Ramos (cell line): ENCODE results near the gene BBOF1.
"Not testable (repeated sequence)": the region's sequence is repeated elsewhere in the genome, so short reads cannot be mapped to it uniquely, and the experiment has no call there.

ENCODE experiments used
- in situ Hi-C: fragments of 300-500 bp; cut with MboI; formaldehyde crosslinking; loops from one replicate; pipeline ENCODE4 v1.14.3; 2022; ENCODE audit warnings: low sequenced_read_pairs; ENCODE audit not compliant: unreplicated experiment

BBOF1 gene

DNA sequence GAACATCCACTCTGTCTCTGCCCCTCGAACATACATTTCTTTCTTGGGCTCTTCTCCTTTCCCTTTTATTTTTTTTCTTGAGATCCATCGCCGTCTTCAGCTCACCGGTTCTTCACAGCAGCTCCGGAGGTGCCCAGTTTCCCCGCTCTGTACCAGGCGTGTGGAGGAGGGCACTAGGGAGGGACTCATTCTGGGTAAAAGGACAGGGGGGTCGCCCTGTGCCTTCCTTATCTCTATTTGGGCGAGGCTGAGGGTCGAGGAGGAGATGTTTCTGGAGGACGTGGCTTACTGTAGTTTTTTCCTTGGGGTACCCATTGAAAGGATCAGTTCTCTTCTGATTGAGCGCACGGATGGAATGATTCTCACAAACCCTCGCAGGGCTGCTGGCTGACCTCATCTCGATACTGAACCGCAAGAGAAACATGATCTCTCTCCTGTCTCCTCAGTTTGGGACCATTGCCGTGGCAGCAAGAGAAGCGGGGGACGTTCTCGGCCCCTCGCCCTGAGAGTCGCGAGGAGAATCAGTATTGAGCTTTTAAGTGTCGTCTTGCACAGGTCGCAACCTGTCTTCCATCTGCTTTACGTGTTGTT is 66.0 kb downstream of the BBOF1 start:
- in situ Hi-C loops: no loop called here

GRCh38 chr14:74085828-74086227 is 66.7 kb downstream of the BBOF1 start:
- in situ Hi-C loops: no loop called here

DNA sequence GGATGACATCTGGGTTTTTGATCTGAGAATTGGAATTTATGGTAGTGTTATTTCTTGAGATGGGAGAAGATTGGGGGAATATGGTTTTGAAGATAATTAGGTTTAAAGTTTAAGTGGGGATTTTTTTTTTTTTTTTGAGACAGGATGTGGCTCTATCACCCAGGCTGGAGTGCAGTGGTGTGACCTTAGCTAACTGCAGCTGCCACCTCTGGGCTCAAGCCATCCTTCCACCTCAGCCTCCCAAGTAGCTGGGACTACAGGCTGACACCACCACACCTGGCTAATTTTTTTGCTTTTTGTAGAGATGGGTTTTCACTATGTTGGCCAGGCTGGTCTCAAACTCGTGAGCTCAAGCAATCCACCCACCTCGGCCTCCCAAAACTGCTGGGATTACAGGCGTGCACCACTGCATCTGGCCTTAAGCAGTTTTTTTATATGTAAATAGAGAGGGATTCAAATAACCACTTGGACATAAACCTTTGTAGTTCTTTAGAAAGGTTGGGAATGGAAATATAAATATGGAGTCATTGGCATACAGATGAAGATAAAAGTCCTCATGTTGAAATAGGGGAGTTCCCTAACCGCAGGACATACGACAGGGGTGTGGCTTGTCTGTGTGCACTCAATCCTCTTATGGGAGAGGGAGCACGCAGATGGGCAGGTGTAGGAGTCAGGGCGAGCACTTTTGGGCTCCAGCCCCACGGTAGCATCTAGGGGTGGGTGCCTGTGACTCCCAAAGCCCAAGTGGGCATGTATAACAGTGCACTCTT is 70.3 kb downstream of the BBOF1 start:
- in situ Hi-C loops: no loop called here

DNA sequence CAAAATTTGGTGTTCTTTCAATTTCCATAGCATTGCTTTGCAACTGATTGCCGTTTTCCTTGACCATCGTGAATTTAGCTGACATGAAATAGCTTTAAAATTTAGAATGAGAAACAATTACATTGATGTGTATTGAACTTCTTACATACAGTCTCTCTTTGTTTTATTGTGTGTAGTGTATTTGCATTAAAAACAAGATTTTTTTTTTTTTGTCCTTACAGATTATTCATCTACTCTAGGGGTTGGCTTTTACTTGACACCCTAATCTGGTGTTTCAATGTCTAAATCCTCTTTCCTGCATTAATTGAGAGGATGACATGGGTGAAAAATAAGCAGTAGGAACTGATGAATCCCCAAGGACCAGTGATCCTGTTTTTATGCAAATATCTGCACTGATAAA is 86.2 kb downstream of the BBOF1 start:
- in situ Hi-C loops: no loop called here

GRCh38 chr14:74109369-74109768 is 90.2 kb downstream of the BBOF1 start:
- in situ Hi-C loops: no loop called here

DNA sequence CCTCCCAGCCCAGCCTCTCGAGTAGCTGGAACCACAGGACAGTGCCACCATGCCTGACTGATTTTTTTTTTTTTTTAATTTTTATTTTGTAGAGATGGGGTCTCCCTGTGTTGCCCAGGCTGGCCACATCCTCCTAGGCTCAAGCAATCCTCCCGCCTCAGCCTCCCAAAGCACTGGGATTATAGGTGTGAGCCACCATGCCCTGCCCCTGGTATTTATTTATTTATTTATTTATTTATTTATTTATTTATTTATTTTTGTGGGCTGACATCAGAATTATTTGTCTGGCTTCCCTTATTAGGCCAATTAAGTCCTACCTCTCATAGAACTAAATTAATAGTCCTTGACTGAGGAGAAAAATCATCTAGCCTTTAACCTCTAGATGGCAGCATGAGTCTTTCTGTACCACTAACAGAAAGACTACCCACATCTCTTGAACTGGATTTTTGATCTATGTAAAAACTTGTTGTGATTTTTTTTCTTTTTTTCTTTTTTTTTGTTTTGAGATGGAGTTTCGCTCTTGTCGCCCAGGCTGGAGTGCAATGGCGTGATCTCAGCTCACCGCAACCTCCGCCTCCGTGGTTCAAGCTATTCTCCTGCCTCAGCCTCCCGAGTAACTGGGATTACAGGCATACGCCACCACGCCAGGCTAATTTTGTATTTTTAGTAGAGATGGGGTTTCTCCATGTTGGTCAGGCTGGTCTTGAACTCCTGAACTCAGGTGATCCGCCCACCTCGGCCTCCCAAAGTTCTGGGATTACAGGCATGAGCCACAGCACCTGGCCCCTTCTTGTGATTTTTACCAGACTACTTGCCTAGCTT is 92.5 kb downstream of the BBOF1 start:
- in situ Hi-C loops: not testable (repeated sequence)
